ENCODE measurements around the gene KIAA0930. TPM values are rescaled to one million over a fixed set of nuclear protein-coding genes. Genes with fewer than 3 reads are reported as not detected.

KIAA0930 gene
- total RNA-seq, 6 experiments from 2014 or later: 53.9 to 70.1 (median 57.8) TPM

- Mint-ChIP-seq H3K4me1 (ENCODE audit: low read depth) (peaks cover 4% of the 10 kb centered on the region; the same call in 1 of the 2 replicates), H3K27ac (no peak overlapping the region), H3K36me3 (ENCODE audit: low read depth) (peaks cover 19% of the 10 kb centered on the region)
These were observed 60.5 kb downstream of the KIAA0930 start for GRCh38 chr22:45180146-45180679.

GRCh38 chr22:45179276-45180049, 61.2 kb downstream of the KIAA0930 start:
- no peak overlapping the region for H3K4me3 Mint-ChIP-seq
- TF ChIP-seq CTCF (IDR thresholded peaks at IDR 0.05): no peak
- no peak for DNase-seq
- no peaks in the 10 kb centered on the region for H3K9me3 Mint-ChIP-seq
- no peak overlapping the region for H3K27ac Mint-ChIP-seq
- H3K36me3 Mint-ChIP-seq (ENCODE audit: low read depth): peaks cover 25% of the 10 kb centered on the region
- H3K4me1 Mint-ChIP-seq (ENCODE audit: low read depth): peaks cover 10% of the 10 kb centered on the region; the same call in 1 of the 2 replicates
- no peaks in the 10 kb centered on the region; the same call in 1 of the 2 replicates for H3K27me3 Mint-ChIP-seq (ENCODE audit: insufficient read depth)

More at GRCh38 chr22:45180146-45180679, 60.5 kb downstream of the KIAA0930 start:
- no peaks in the 10 kb centered on the region for H3K9me3 Mint-ChIP-seq
- H3K27me3 Mint-ChIP-seq (ENCODE audit: insufficient read depth): no peaks in the 10 kb centered on the region; the same call in 1 of the 2 replicates
- no peak overlapping the region for H3K4me3 Mint-ChIP-seq
- DNase-seq: no peak
- no peak for TF ChIP-seq CTCF (IDR thresholded peaks at IDR 0.05)

- Mint-ChIP-seq H3K4me1 (ENCODE audit: low read depth) (peaks cover 18% of the 10 kb centered on the region), H3K27ac (no peak overlapping the region), H3K9me3 (no peaks in the 10 kb centered on the region), H3K4me3 (no peak overlapping the region), H3K36me3 (ENCODE audit: low read depth) (peaks cover 61% of the 10 kb centered on the region), H3K27me3 (ENCODE audit: insufficient read depth) (no peaks in the 10 kb centered on the region)
- DNase-seq: no peak
- no peak for TF ChIP-seq CTCF (IDR thresholded peaks at IDR 0.05)
These were observed 67.7 kb downstream of the KIAA0930 start for GRCh38 chr22:45172881-45173585.

GRCh38 chr22:45171830-45172229, 68.9 kb downstream of the KIAA0930 start:
- no peak for TF ChIP-seq CTCF (IDR thresholded peaks at IDR 0.05)
- Mint-ChIP-seq H3K4me3 (no peak overlapping the region), H3K27me3 (ENCODE audit: insufficient read depth) (no peaks in the 10 kb centered on the region), H3K4me1 (ENCODE audit: low read depth) (peaks cover 18% of the 10 kb centered on the region), H3K36me3 (ENCODE audit: low read depth) (peaks cover 60% of the 10 kb centered on the region), H3K27ac (no peak overlapping the region), H3K9me3 (no peaks in the 10 kb centered on the region)
- DNase-seq: no peak

- Mint-ChIP-seq H3K36me3 (ENCODE audit: low read depth) (peaks cover 65% of the 10 kb centered on the region), H3K4me3 (no peak overlapping the region), H3K27me3 (ENCODE audit: insufficient read depth) (no peaks in the 10 kb centered on the region), H3K27ac (peak overlapping the region; percentile 44), H3K4me1 (ENCODE audit: low read depth) (peaks cover 26% of the 10 kb centered on the region), H3K9me3 (no peaks in the 10 kb centered on the region)
- DNase-seq: no peak
- TF ChIP-seq CTCF (IDR thresholded peaks at IDR 0.05): no peak
These were observed 70.9 kb downstream of the KIAA0930 start for GRCh38 chr22:45169591-45170466.

Measured in HFFc6 (cell line).